AG04449 (cell line): ENCODE results near the gene MAN1C1.
"Not testable (repeated sequence)": the region's sequence is repeated elsewhere in the genome, so short reads cannot be mapped to it uniquely, and the experiment has no call there.

Source experiments
- CTCF ChIA-PET: fragments of 350-600 bp; formaldehyde crosslinking; extraction: SDS; loops from one replicate; lab custom pipeline; 2021; ENCODE audit warnings: antibody characterized with exemption; lab: Yijun Ruan, JAX
- POLR2A ChIA-PET: fragments of 400-600, 350-600 bp; formaldehyde crosslinking; extraction: SDS; loops from one replicate; lab custom pipeline; 2020; ENCODE audit warnings: antibody characterized with exemption, inconsistent platforms; lab: Yijun Ruan, JAX
- DNase-seq: peaks from one replicate; pipeline ENCODE4 v3.0.0-alpha.2; 2010; ENCODE audit warnings: low read depth, low spot score
- H3K4me3 ChIP-seq: 2 replicates; pipeline ENCODE4 v1.5.1; 2011; ENCODE audit warnings: low read depth, mild to moderate bottlenecking, control low read depth, low read length
- CTCF ChIP-seq: IDR thresholded peaks from one replicate; pipeline ENCODE4 v1.5.1; 2011; ENCODE audit warnings: mild to moderate bottlenecking, moderate library complexity, low read length, control low read depth, inconsistent platforms; ENCODE audit not compliant: insufficient read depth; ENCODE audit errors: missing control alignments

The MAN1C1 gene

GRCh38 chr1:25593861-25594260 lies 22.7 kb upstream of the MAN1C1 start:
- TF ChIP-seq CTCF: no peak
- H3K4me3 ChIP-seq: no peak overlapping the region
- DNase-seq: no peak
- ChIA-PET CTCF (interaction anchor here (1.4 to 1.6 kb wide), 3 partner anchors 15 to 21 kb away, joined by 3 to 5 read pairs (median 4); no protein-coding TSS in a partner anchor), POLR2A (interaction anchor here (0.6 kb wide), 1 partner anchor 153 kb away, joined by 3 read pairs; no protein-coding TSS in a partner anchor)

GRCh38 chr1:25594971-25595370 lies 21.6 kb upstream of the MAN1C1 start:
- ChIA-PET CTCF (interaction anchor here (1.1 to 1.8 kb wide), 3 partner anchors 12 to 21 kb away, joined by 3 to 7 read pairs (median 3); no protein-coding TSS in a partner anchor), POLR2A (no interaction called here)
- no peak for TF ChIP-seq CTCF
- no peak overlapping the region for H3K4me3 ChIP-seq
- no peak for DNase-seq

GRCh38 chr1:25596641-25597040 lies 19.9 kb upstream of the MAN1C1 start:
- POLR2A ChIA-PET, DNase-seq, H3K4me3 ChIP-seq: not testable (repeated sequence)
- CTCF ChIA-PET: interaction anchor here (1.0 to 4.7 kb wide), 3 partner anchors 12 to 22 kb away, joined by 3 to 28 read pairs (median 7); no protein-coding TSS in a partner anchor

GRCh38 chr1:25598879-25599278 lies 17.7 kb upstream of the MAN1C1 start:
- ChIA-PET POLR2A (no interaction called here), CTCF (interaction anchor here (0.8 to 4.7 kb wide), 7 partner anchors 7 to 212 kb away, joined by 3 to 28 read pairs (median 3); no protein-coding TSS in a partner anchor)
- no peak overlapping the region for H3K4me3 ChIP-seq
- DNase-seq: no peak
- no peak for TF ChIP-seq CTCF

- no peak for TF ChIP-seq CTCF
- no peak for DNase-seq
- no peak overlapping the region for H3K4me3 ChIP-seq
- ChIA-PET CTCF (interaction anchor here (0.6 to 4.7 kb wide), 2 partner anchors 10 to 28 kb away, joined by 3 to 28 read pairs; no protein-coding TSS in a partner anchor), POLR2A (no interaction called here)
These were observed 16.5 kb upstream of the MAN1C1 start for GRCh38 chr1:25599969-25600610.

GRCh38 chr1:25600971-25601699 lies 15.5 kb upstream of the MAN1C1 start:
- not testable (repeated sequence) for DNase-seq, H3K4me3 ChIP-seq
- POLR2A ChIA-PET: interaction anchor here (0.5 kb wide), 1 partner anchor 66 kb away, joined by 3 read pairs; no protein-coding TSS in a partner anchor
- CTCF ChIA-PET: interaction anchor here (4.7 kb wide), 1 partner anchor 9 kb away, joined by 28 read pairs; no protein-coding TSS in a partner anchor

- DNase-seq, H3K4me3 ChIP-seq, CTCF ChIA-PET, POLR2A ChIA-PET: not testable (repeated sequence)
These were observed 12.6 kb upstream of the MAN1C1 start for GRCh38 chr1:25603779-25604538.
